GM12878 (cell line): ENCODE measurements around the gene BPTF. TPM values are rescaled to one million over a fixed set of nuclear protein-coding genes. Genes with fewer than 3 reads are reported as not detected.

Source experiments
- ATAC-seq: fragments of 200-7000 bp; cut with Tn5 transposase; 3 replicates; pipeline ENCODE4 v1.9.1; 2020; ENCODE audit warnings: mild to moderate bottlenecking, moderate library complexity
- BruUV-seq: library from RNA; stranded (reverse); fragments of 400-500 nt; replicated peaks from 2 replicates; lab custom pipeline; 2021; lab: Mats Ljungman, UMichigan
- CTCF ChIA-PET: fragments of 300-600 bp; sonication (Branson Sonifier 250); formaldehyde crosslinking; extraction: SDS; loops from one replicate; lab custom pipeline; 2021; ENCODE audit warnings: inconsistent platforms; lab: Yijun Ruan, JAX
- POLR2A ChIA-PET: fragments of 350-600 bp; formaldehyde crosslinking; extraction: SDS; loops from one replicate; lab custom pipeline; 2021; ENCODE audit warnings: inconsistent platforms; lab: Charles Lee
- RAD21 ChIA-PET: fragments of 300-600 bp; sonication (Branson Sonifier 250); formaldehyde crosslinking; loops from one replicate; lab custom pipeline; 2023; ENCODE audit warnings: antibody characterized with exemption; ENCODE audit not compliant: unreplicated experiment; lab: Charles Lee
- SMC1A ChIA-PET: fragments of 300-600 bp; sonication (Branson Sonifier 250); formaldehyde crosslinking; loops from one replicate; lab custom pipeline; 2023; ENCODE audit not compliant: unreplicated experiment, uncharacterized antibody; lab: Charles Lee
- DNase-seq: peaks from one replicate; pipeline ENCODE4 v3.0.0-alpha.2; 2011; ENCODE audit warnings: low read depth, low spot score
- FAIRE-seq: peaks from 3 replicates; lab custom pipeline; 2011; peaks lifted over from hg19 to GRCh38; lab: Jason Lieb, UNC
- H2AFZ ChIP-seq: 2 replicates; pipeline ENCODE4 v1.6.0; 2011; ENCODE audit warnings: low read depth, low read length, control low read depth; ENCODE audit not compliant: control insufficient read depth
- H3K27ac ChIP-seq: 2 replicates; pipeline ENCODE4 v1.5.1; 2011; ENCODE audit warnings: control low read depth; ENCODE audit not compliant: control insufficient read depth, insufficient read depth
- H3K27me3 ChIP-seq, 2 experiments: replicated peaks in 1 of 2; 2 replicates each; pipeline versions ENCODE4 v1.6.0 to v1.6.1; 2011; ENCODE audit warnings: low read length in 1 of 2; ENCODE audit not compliant: control insufficient read depth in 2 of 2, insufficient read depth in 2 of 2
- H3K36me3 ChIP-seq, 2 experiments: 2 replicates each; pipeline ENCODE4 v1.5.1; 2011; ENCODE audit warnings: low read length in 1 of 2; ENCODE audit not compliant: control insufficient read depth in 2 of 2, insufficient read depth in 2 of 2
- H3K4me1 ChIP-seq: 2 replicates; pipeline ENCODE4 v1.6.1; 2011; ENCODE audit warnings: mild to moderate bottlenecking, low read length, moderate library complexity, mixed read lengths; ENCODE audit not compliant: control insufficient read depth, insufficient read depth
- H3K4me2 ChIP-seq: 2 replicates; pipeline ENCODE4 v1.6.0; 2011; ENCODE audit warnings: control low read depth; ENCODE audit not compliant: control insufficient read depth, insufficient read depth
- H3K4me3 ChIP-seq: fragments of 200-600 bp; sonication (generic); 2 replicates; pipeline ENCODE4 v1.5.1; 2016
- H3K79me2 ChIP-seq: 2 replicates; pipeline ENCODE4 v1.6.0; 2011; ENCODE audit warnings: low read length; ENCODE audit not compliant: control insufficient read depth, insufficient read depth
- H3K9ac ChIP-seq: 2 replicates; pipeline ENCODE4 v1.8.0; 2011; ENCODE audit warnings: low read length, control low read depth, mixed read lengths; ENCODE audit not compliant: control insufficient read depth, insufficient read depth
- H3K9me3 ChIP-seq: replicated peaks from 3 replicates; pipeline ENCODE4 v1.5.1; 2011; ENCODE audit warnings: mild to moderate bottlenecking, low read length; ENCODE audit not compliant: control insufficient read depth, insufficient read depth
- H4K20me1 ChIP-seq: 2 replicates; pipeline ENCODE4 v1.6.0; 2011; ENCODE audit not compliant: control insufficient read depth, insufficient read depth
- BACH1 ChIP-seq: fragments of 450-650 bp; IDR thresholded peaks from 2 replicates; pipeline ENCODE4 v1.6.1; 2017; ENCODE audit warnings: mild to moderate bottlenecking, borderline replicate concordance
- HDAC6 ChIP-seq: fragments of 200-600 bp; sonication (generic); IDR thresholded peaks from one replicate; pipeline ENCODE4 v1.8.0; 2017; ENCODE audit warnings: antibody characterized with exemption; ENCODE audit not compliant: unreplicated experiment
- JUND ChIP-seq: IDR thresholded peaks from 2 replicates; pipeline ENCODE4 v1.6.1; 2012; ENCODE audit warnings: low read depth, mild to moderate bottlenecking, low read length, improper control_type of control experiment, moderate library complexity
- MAX ChIP-seq: IDR thresholded peaks from 2 replicates; pipeline ENCODE4 v1.6.1; 2012; ENCODE audit warnings: low read depth, low read length, improper control_type of control experiment
- MEF2B ChIP-seq: fragments of 450-650 bp; IDR thresholded peaks from 2 replicates; pipeline ENCODE4 v1.6.1; 2018; ENCODE audit warnings: mild to moderate bottlenecking, moderate library complexity; ENCODE audit not compliant: partially characterized antibody, poor library complexity, severe bottlenecking
- MTA3 ChIP-seq: IDR thresholded peaks from 2 replicates; pipeline ENCODE4 v1.6.1; 2012; ENCODE audit warnings: low read length, inconsistent platforms, borderline replicate concordance
- NR2C1 ChIP-seq: fragments of 450-650 bp; IDR thresholded peaks from 2 replicates; pipeline ENCODE4 v1.6.1; 2017; ENCODE audit warnings: antibody characterized with exemption, mild to moderate bottlenecking, moderate library complexity
- RUNX3 ChIP-seq: IDR thresholded peaks from 2 replicates; pipeline ENCODE4 v1.6.1; 2012; ENCODE audit warnings: low read length, inconsistent platforms
- WRNIP1 ChIP-seq: IDR thresholded peaks from 2 replicates; pipeline ENCODE4 v1.6.1; 2011; ENCODE audit warnings: low read depth, low read length, improper control_type of control experiment, borderline replicate concordance
- ZBTB40 ChIP-seq: fragments of 450-650 bp; IDR thresholded peaks from 2 replicates; pipeline ENCODE4 v1.6.1; 2016; ENCODE audit warnings: mild to moderate bottlenecking, moderate library complexity, borderline replicate concordance
- WGBS: methylation state at CpG from one replicate; pipeline ENCODE4 v1.1.6; 2016; ENCODE audit warnings: low lambda C conversion rate; ENCODE audit not compliant: insufficient replicate concordance, insufficient coverage; ENCODE audit errors: missing lambda C conversion rate; 5-methylcytosine and 5-hydroxymethylcytosine counted together
- in situ Hi-C: fragments of 300-500 bp; cut with MboI; formaldehyde crosslinking; loops from 9 replicates; pipeline ENCODE4 v1.14.3; 2018; ENCODE audit warnings: mixed read lengths
- intact Hi-C: fragments of 100-400 bp; cut with micrococcal nuclease; formaldehyde crosslinking; loops from one replicate; pipeline ENCODE4 v1.14.2; 2022; ENCODE audit not compliant: unreplicated experiment
- polyA plus RNA-seq, 11 experiments: library from polyadenylated mRNA; depleted of rRNA in 4 of 11; unstranded in 6 of 11; stranded (reverse) in 5 of 11; fragments of >200 nt; fragmentation: Nextera tagmentation in 4 of 11; fragmentation: Illumina TruSeq in 1 of 11; extraction: Ambion mirVana in 4 of 11; extraction: Trizol in 1 of 11; gene quantifications; 1 replicate in 1 of 11; 2 replicates in 10 of 11; pipeline versions ENCODE4 v1.2.1 to v1.2.3, GENCODE V29; 2011 to 2016; ENCODE audit warnings: inconsistent platforms in 2 of 11, missing spikeins in 2 of 11, low read depth in 1 of 11
- total RNA-seq, 4 experiments: library from RNA; depleted of rRNA in 3 of 4; stranded (reverse); fragments of >200 nt in 3 of 4; fragmentation: Illumina TruSeq in 1 of 4; extraction: Trizol in 1 of 4; gene quantifications; 2 replicates each; pipeline versions ENCODE4 v1.2.1 to v1.2.3, GENCODE V29; 2013 to 2021

Gene BPTF
- total and polyA plus RNA-seq, 10 of the 15 experiments (the other 5 are each of a cell fraction or from before 2014, with no cell fraction given) = 19.4 to 78.3 (median 44.8) TPM

GRCh38 chr17:67854378-67854777 lies 29.1 kb downstream of the BPTF start:
- Histone ChIP-seq H3K9ac (no peak overlapping the region), H3K27ac (no peak overlapping the region), H3K4me2 (no peak overlapping the region), H3K4me1 (peaks cover 7% of the 10 kb centered on the region), H3K9me3 (no peaks in the 10 kb centered on the region; the same call in 2 of the 3 replicates), H3K27me3 (no peaks in the 10 kb centered on the region), H3K36me3 (peaks cover 6% of the 10 kb centered on the region in 2 experiments; a peak in 3 of 4 replicates), H4K20me1 (peaks cover 2% of the 10 kb centered on the region; the same call in 1 of the 2 replicates), H3K79me2 (peaks cover 68% of the 10 kb centered on the region), H3K4me3 (no peak overlapping the region), H2AFZ (no peak overlapping the region)
- TF ChIP-seq MTA3 = no peak
- no peak for TF ChIP-seq BACH1
- TF ChIP-seq WRNIP1 = no peak
- ChIA-PET POLR2A (no interaction called here), CTCF (interaction anchor here (0.7 to 3.3 kb wide), 3 partner anchors 20 to 60 kb away, joined by 4 to 12 read pairs (median 4); no protein-coding TSS in a partner anchor), SMC1A (interaction anchor here (1.4 kb wide), 1 partner anchor 11 kb away, joined by 3 read pairs; no protein-coding TSS in a partner anchor), RAD21 (no interaction called here)
- no TSS peak for BruUV-seq
- intact Hi-C loops (no loop called here), in situ Hi-C loops (no loop called here)
- FAIRE-seq = no peak
- no peak for ATAC-seq
- no peak for DNase-seq
- 96% methylated on average over 6 of the region's 6 CpGs for WGBS

- Histone ChIP-seq H3K27ac (peak overlapping the region; percentile 65), H3K79me2 (peaks cover 71% of the 10 kb centered on the region), H3K27me3 (no peaks in the 10 kb centered on the region), H3K36me3 (peaks cover 6% of the 10 kb centered on the region in 2 experiments), H2AFZ (peak overlapping the region; percentile 23; the same call in 1 of the 2 replicates), H3K4me3 (peak overlapping the region; percentile 42), H3K4me2 (peak overlapping the region; percentile 97), H4K20me1 (peaks cover 2% of the 10 kb centered on the region; the same call in 1 of the 2 replicates), H3K9ac (peak overlapping the region; percentile 54; the same call in 1 of the 2 replicates), H3K4me1 (peaks cover 7% of the 10 kb centered on the region), H3K9me3 (no peaks in the 10 kb centered on the region; the same call in 2 of the 3 replicates)
- ATAC-seq = peak; percentile 80
- POLR2A ChIA-PET = interaction anchor here (0.6 to 1.1 kb wide), 2 partner anchors 16 to 37 kb away, joined by 5 to 6 read pairs; no protein-coding TSS in a partner anchor
- no TSS peak for BruUV-seq
- CTCF ChIA-PET = interaction anchor here (1.0 to 3.3 kb wide), 7 partner anchors 17 to 61 kb away, joined by 3 to 12 read pairs (median 5); no protein-coding TSS in a partner anchor
- WGBS = 34% methylated on average over 11 of the region's 11 CpGs
- FAIRE-seq = peak; percentile 91
- DNase-seq = no peak
- RAD21 ChIA-PET = interaction anchor here (0.7 to 1.1 kb wide), 2 partner anchors 15 to 31 kb away, joined by 3 read pairs; partner anchors contain the start of gene BPTF
- SMC1A ChIA-PET = interaction anchor here (0.6 to 1.7 kb wide), 9 partner anchors 8 to 487 kb away, joined by 3 to 7 read pairs (median 4); no protein-coding TSS in a partner anchor
- in situ Hi-C loops (no loop called here), intact Hi-C loops (no loop called here)
- no peak for TF ChIP-seq MEF2B
- no peak for TF ChIP-seq JUND
- TF ChIP-seq MAX = no peak
- TF ChIP-seq NR2C1 = no peak
- TF ChIP-seq RUNX3 = 0 out of 2 replicates have a peak, but pooled peaks have one; percentile 7
- no peak for TF ChIP-seq HDAC6
- peak; percentile 32; the same call in 1 of the 2 replicates for TF ChIP-seq ZBTB40
Observed at GRCh38 chr17:67855504-67856324, 30.4 kb downstream of the BPTF start.
